BLaER1 treated with 17β-estradiol and CSF1 and Interleukin-3, amounts not matched to agents 10 nM and 100 nM (cell line): ENCODE results near the gene CASP3.
"Not testable (repeated sequence)": the region's sequence is repeated elsewhere in the genome, so short reads cannot be mapped to it uniquely, and the experiment has no call there.

Experiments used
- H3K27ac ChIP-seq, 11 experiments: shearing (Covaris generic); formaldehyde crosslinking; 2 replicates each; pipeline ENCODE4 v1.8.1; 2022
- H3K27me3 ChIP-seq, 11 experiments: shearing (Covaris generic); formaldehyde crosslinking; 2 replicates each; pipeline ENCODE4 v1.8.1; 2022
- H3K36me3 ChIP-seq, 11 experiments: shearing (Covaris generic); formaldehyde crosslinking; 2 replicates each; pipeline ENCODE4 v1.8.1; 2022
- H3K4me1 ChIP-seq, 10 experiments: shearing (Covaris generic); formaldehyde crosslinking; 2 replicates each; pipeline ENCODE4 v1.8.1; 2022
- H3K4me2 ChIP-seq, 11 experiments: shearing (Covaris generic); formaldehyde crosslinking; 2 replicates each; pipeline ENCODE4 v1.8.1; 2022
- H3K4me3 ChIP-seq, 10 experiments: shearing (Covaris generic); formaldehyde crosslinking; 2 replicates each; pipeline ENCODE4 v1.8.1; 2022
- H3K9ac ChIP-seq, 11 experiments: shearing (Covaris generic); formaldehyde crosslinking; 2 replicates each; pipeline ENCODE4 v1.8.1; 2022
- H3K9me3 ChIP-seq, 11 experiments: shearing (Covaris generic); formaldehyde crosslinking; replicated peaks in 1 of 11; 2 replicates each; pipeline ENCODE4 v1.8.1; 2022
- H4K20me1 ChIP-seq, 11 experiments: shearing (Covaris generic); formaldehyde crosslinking; 2 replicates each; pipeline ENCODE4 v1.8.1; 2022
- Cebpa-rat ChIP-seq, 11 experiments: shearing (Covaris generic); IDR thresholded peaks; 2 replicates each; pipeline ENCODE4 v1.8.1; 2022

The CASP3 gene

GRCh38 chr4:184655889-184656869 is 6.9 kb upstream of the CASP3 start:
- no peak overlapping the region for H3K4me3 ChIP-seq
- peaks cover 3 to 51% (median 21%) of the 10 kb centered on the region in 11 experiments; a peak in 18 of 22 replicates for H3K36me3 ChIP-seq
- H3K4me1 ChIP-seq, result peaks cover 0 to 35% (median 5%) of the 10 kb centered on the region in 10 experiments; a peak in 9 of 20 replicates
- H3K27ac ChIP-seq, result no peak overlapping the region
- no peak overlapping the region for H3K9ac ChIP-seq
- H3K4me2 ChIP-seq, result peak overlapping the region in 3 of 11 experiments; percentile 14 to 50 (median 19); a peak in 5 of 22 replicates
- TF ChIP-seq Cebpa-rat (IDR thresholded peaks at IDR 0.05), result no peak
- no peaks in the 10 kb centered on the region for H3K9me3 ChIP-seq
- no peaks in the 10 kb centered on the region for H4K20me1 ChIP-seq
- H3K27me3 ChIP-seq, result no peaks in the 10 kb centered on the region

GRCh38 chr4:184653650-184654049 is 4.4 kb upstream of the CASP3 start:
- no peak for TF ChIP-seq Cebpa-rat (IDR thresholded peaks at IDR 0.05)
- peaks cover 10 to 44% (median 14%) of the 10 kb centered on the region in 10 experiments for H3K4me1 ChIP-seq
- no peak overlapping the region for H3K9ac ChIP-seq
- no peak overlapping the region for H3K27ac ChIP-seq
- H3K4me3 ChIP-seq, result no peak overlapping the region
- H4K20me1 ChIP-seq, result peaks cover 0 to 5% (median 3%) of the 10 kb centered on the region in 11 experiments; a peak in 13 of 22 replicates
- H3K4me2 ChIP-seq, result no peak overlapping the region
- no peaks in the 10 kb centered on the region for H3K9me3 ChIP-seq
- no peaks in the 10 kb centered on the region for H3K27me3 ChIP-seq
- H3K36me3 ChIP-seq, result peaks cover 0 to 31% (median 5%) of the 10 kb centered on the region in 11 experiments; a peak in 8 of 22 replicates

GRCh38 chr4:184652681-184653080 is 3.4 kb upstream of the CASP3 start:
- H3K9me3 ChIP-seq, H3K27ac ChIP-seq, H3K4me3 ChIP-seq, H3K4me2 ChIP-seq, H3K9ac ChIP-seq, H3K27me3 ChIP-seq: not testable (repeated sequence)
- peaks cover 0 to 26% (median 4%) of the 10 kb centered on the region in 11 experiments; a peak in 8 of 22 replicates for H3K36me3 ChIP-seq
- peaks cover 14 to 48% (median 19%) of the 10 kb centered on the region in 10 experiments for H3K4me1 ChIP-seq
- H4K20me1 ChIP-seq, result peaks cover 7 to 15% (median 13%) of the 10 kb centered on the region in 11 experiments; a peak in 21 of 22 replicates

GRCh38 chr4:184651899-184652298 is 2.7 kb upstream of the CASP3 start:
- peaks cover 15 to 23% (median 20%) of the 10 kb centered on the region in 11 experiments; a peak in 21 of 22 replicates for H4K20me1 ChIP-seq
- no peaks in the 10 kb centered on the region for H3K9me3 ChIP-seq
- H3K4me3 ChIP-seq, result no peak overlapping the region
- H3K27ac ChIP-seq, result no peak overlapping the region
- TF ChIP-seq Cebpa-rat (IDR thresholded peaks at IDR 0.05), result no peak
- H3K27me3 ChIP-seq, result no peaks in the 10 kb centered on the region
- peak overlapping the region in 2 of 11 experiments; percentile 3 to 30; a peak in 2 of 22 replicates for H3K4me2 ChIP-seq
- H3K9ac ChIP-seq, result no peak overlapping the region
- H3K36me3 ChIP-seq, result peaks cover 0 to 26% (median 4%) of the 10 kb centered on the region in 11 experiments; a peak in 11 of 22 replicates
- H3K4me1 ChIP-seq, result peaks cover 22 to 48% (median 27%) of the 10 kb centered on the region in 10 experiments

- H3K9ac ChIP-seq, result peak overlapping the region; percentile 83 to 98 (median 89)
- TF ChIP-seq Cebpa-rat (IDR thresholded peaks at IDR 0.05), result no peak
- H3K4me2 ChIP-seq, result peak overlapping the region; percentile 81 to 97 (median 88)
- H3K27ac ChIP-seq, result peak overlapping the region; percentile 76 to 93 (median 87)
- peaks cover 0 to 26% (median 15%) of the 10 kb centered on the region in 11 experiments; a peak in 16 of 22 replicates for H3K36me3 ChIP-seq
- no peaks in the 10 kb centered on the region for H3K27me3 ChIP-seq
- no peaks in the 10 kb centered on the region for H3K9me3 ChIP-seq
- peaks cover 34 to 52% (median 42%) of the 10 kb centered on the region in 10 experiments for H3K4me1 ChIP-seq
- H3K4me3 ChIP-seq, result peak overlapping the region; percentile 64 to 95 (median 72)
- H4K20me1 ChIP-seq, result peaks cover 30 to 39% (median 37%) of the 10 kb centered on the region in 11 experiments; a peak in 21 of 22 replicates
Observed at GRCh38 chr4:184649971-184650855, 966 bp upstream of the CASP3 start.

- H3K4me3 ChIP-seq, result peak overlapping the region; percentile 83 to 98 (median 95)
- H3K27me3 ChIP-seq, result no peaks in the 10 kb centered on the region
- H3K36me3 ChIP-seq, result peaks cover 0 to 40% (median 21%) of the 10 kb centered on the region in 11 experiments; a peak in 18 of 22 replicates
- no peak for TF ChIP-seq Cebpa-rat (IDR thresholded peaks at IDR 0.05)
- peak overlapping the region; percentile 89 to 98 (median 93) for H3K27ac ChIP-seq
- H3K9me3 ChIP-seq, result no peaks in the 10 kb centered on the region
- H3K4me1 ChIP-seq, result peaks cover 37 to 52% (median 44%) of the 10 kb centered on the region in 10 experiments
- peaks cover 31 to 56% (median 48%) of the 10 kb centered on the region in 11 experiments; a peak in 21 of 22 replicates for H4K20me1 ChIP-seq
- peak overlapping the region; percentile 88 to 100 (median 98) for H3K4me2 ChIP-seq
- H3K9ac ChIP-seq, result peak overlapping the region; percentile 90 to 98 (median 97)
Observed at GRCh38 chr4:184648313-184649025, 778 bp downstream of the CASP3 start.

GRCh38 chr4:184648054-184648312 is 1.3 kb downstream of the CASP3 start:
- H3K4me1 ChIP-seq, result peaks cover 37 to 50% (median 44%) of the 10 kb centered on the region in 10 experiments

More at GRCh38 chr4:184648054-184648312, 1.3 kb downstream of the CASP3 start:
- peak overlapping the region; percentile 89 to 98 (median 93) for H3K27ac ChIP-seq
- H3K27me3 ChIP-seq, result no peaks in the 10 kb centered on the region
- H3K36me3 ChIP-seq, result peaks cover 4 to 45% (median 25%) of the 10 kb centered on the region in 11 experiments; a peak in 19 of 22 replicates
- H3K4me3 ChIP-seq, result peak overlapping the region; percentile 83 to 98 (median 95)
- H3K9me3 ChIP-seq, result no peaks in the 10 kb centered on the region
- peak overlapping the region; percentile 90 to 98 (median 97) for H3K9ac ChIP-seq
- peak overlapping the region; percentile 88 to 100 (median 98) for H3K4me2 ChIP-seq
- TF ChIP-seq Cebpa-rat (IDR thresholded peaks at IDR 0.05), result no peak
- peaks cover 31 to 61% (median 48%) of the 10 kb centered on the region in 11 experiments; a peak in 21 of 22 replicates for H4K20me1 ChIP-seq
